ENCODE data around the gene METTL1.

DNA sequence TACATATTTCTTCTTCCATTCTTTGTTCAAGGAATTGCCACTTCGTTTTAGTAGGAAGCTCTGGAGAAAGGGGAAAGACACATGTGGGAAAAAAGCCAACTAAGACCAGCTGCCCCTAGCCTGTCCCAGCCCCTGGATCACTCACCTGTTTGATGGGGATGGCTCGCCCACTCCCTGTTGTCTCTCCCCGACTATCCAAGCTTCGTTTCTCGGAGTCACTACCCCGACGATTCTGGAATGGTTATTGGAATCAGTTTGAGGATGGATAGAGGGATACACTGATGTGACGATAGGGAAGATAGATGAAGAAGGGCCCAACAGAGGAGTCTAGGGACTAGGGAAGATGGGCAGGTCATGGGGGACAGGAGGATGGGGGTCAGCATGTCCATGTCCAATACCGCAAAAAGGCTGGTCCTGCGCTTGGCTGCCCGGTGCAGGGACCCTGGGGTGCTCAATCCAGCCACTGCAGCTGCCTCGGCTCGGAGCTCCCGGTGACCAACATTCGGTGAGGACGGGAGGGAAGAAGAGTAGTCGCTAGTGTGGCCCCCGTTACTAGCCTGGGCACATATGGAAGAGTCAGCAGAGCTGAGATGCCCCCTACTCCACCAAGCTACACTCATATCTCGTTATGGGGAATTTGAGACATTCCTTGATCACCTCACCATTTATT, 40.4 kb downstream of the METTL1 start:
- TF ChIP-seq SP1 (IDR thresholded peaks at IDR 0.05) (no peak), CTBP1 (IDR thresholded peaks at IDR 0.05; ENCODE audit: borderline replicate concordance) (no peak), NFRKB (IDR thresholded peaks at IDR 0.05) (no peak)
- TF ChIP-seq, protein P1, sequence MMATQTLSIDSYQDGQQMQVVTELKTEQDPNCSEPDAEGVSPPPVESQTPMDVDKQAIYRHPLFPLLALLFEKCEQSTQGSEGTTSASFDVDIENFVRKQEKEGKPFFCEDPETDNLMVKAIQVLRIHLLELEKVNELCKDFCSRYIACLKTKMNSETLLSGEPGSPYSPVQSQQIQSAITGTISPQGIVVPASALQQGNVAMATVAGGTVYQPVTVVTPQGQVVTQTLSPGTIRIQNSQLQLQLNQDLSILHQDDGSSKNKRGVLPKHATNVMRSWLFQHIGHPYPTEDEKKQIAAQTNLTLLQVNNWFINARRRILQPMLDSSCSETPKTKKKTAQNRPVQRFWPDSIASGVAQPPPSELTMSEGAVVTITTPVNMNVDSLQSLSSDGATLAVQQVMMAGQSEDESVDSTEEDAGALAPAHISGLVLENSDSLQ (IDR thresholded peaks at IDR 0.05): no peak
